Germinal center (tissue), 1 donor: ENCODE data around the gene ARHGAP30.
"Not testable (repeated sequence)": the region's sequence is repeated elsewhere in the genome, so short reads cannot be mapped to it uniquely, and the experiment has no call there.

ENCODE experiments used
- DNase-seq: peaks from one replicate; pipeline ENCODE4 v3.0.0; 2012; ENCODE audit warnings: mixed read lengths, low spot score

Gene ARHGAP30

GRCh38 chr1:161069731-161070270 is at the start of gene ARHGAP30:
ARHGAP30 (minus strand) TSS chr1:161069891; CDS start chr1:161069624, 267 bp downstream.
- DNase-seq: peak; percentile 91

GRCh38 chr1:161117759-161118581 is 48.3 kb upstream of the ARHGAP30 start, which contains the start of the genes NIT1 and PFDN2:
NIT1 (plus strand) TSS chr1:161118105; CDS start chr1:161118177, 72 bp downstream.
PFDN2 (minus strand) TSS chr1:161118037; CDS start chr1:161118026, 11 bp downstream.
- peak; percentile 92 for DNase-seq

- not testable (repeated sequence) for DNase-seq
Observed at GRCh38 chr1:161115961-161116360, 46.3 kb upstream of the ARHGAP30 start.

- DNase-seq: no peak
Observed at GRCh38 chr1:161115132-161115711, 45.5 kb upstream of the ARHGAP30 start.

GRCh38 chr1:161114556-161114955 is 44.9 kb upstream of the ARHGAP30 start:
- DNase-seq: no peak

- DNase-seq: no peak
Observed at GRCh38 chr1:161113915-161114314, 44.2 kb upstream of the ARHGAP30 start.

- DNase-seq: no peak
Observed at GRCh38 chr1:161111527-161111926, 41.8 kb upstream of the ARHGAP30 start.

- DNase-seq: no peak
Observed at GRCh38 chr1:161111117-161111516, 41.4 kb upstream of the ARHGAP30 start.

GRCh38 chr1:161106431-161106830 is 36.7 kb upstream of the ARHGAP30 start:
- DNase-seq: no peak

- no peak for DNase-seq
Observed at GRCh38 chr1:161100556-161100955, 30.9 kb upstream of the ARHGAP30 start.

GRCh38 chr1:161099090-161099802 is 29.6 kb upstream of the ARHGAP30 start:
- no peak for DNase-seq

- peak; percentile 77 for DNase-seq
Observed at GRCh38 chr1:161098210-161099068, 28.7 kb upstream of the ARHGAP30 start, which contains the start of gene KLHDC9. KLHDC9 (plus strand) TSS chr1:161098361; CDS start chr1:161098536, 175 bp downstream.

- no peak for DNase-seq
Observed at GRCh38 chr1:161096530-161096929, 26.8 kb upstream of the ARHGAP30 start.

- DNase-seq: no peak
Observed at GRCh38 chr1:161096015-161096414, 26.3 kb upstream of the ARHGAP30 start.

- no peak for DNase-seq
Observed at GRCh38 chr1:161095230-161095629, 25.5 kb upstream of the ARHGAP30 start.

GRCh38 chr1:161094481-161094880 is 24.8 kb upstream of the ARHGAP30 start:
- DNase-seq: no peak

GRCh38 chr1:161092621-161093028 is 22.9 kb upstream of the ARHGAP30 start:
- no peak for DNase-seq

GRCh38 chr1:161091796-161092507 is 22.3 kb upstream of the ARHGAP30 start:
- no peak for DNase-seq

- DNase-seq: no peak
Observed at GRCh38 chr1:161091093-161091492, 21.4 kb upstream of the ARHGAP30 start.

GRCh38 chr1:161090617-161091016 is 20.9 kb upstream of the ARHGAP30 start:
- no peak for DNase-seq

- no peak for DNase-seq
Observed at GRCh38 chr1:161089938-161090337, 20.2 kb upstream of the ARHGAP30 start.
